ENCODE data around the gene MARCHF10.

The MARCHF10 gene

GRCh38 chr17:62753562-62753961, 54.6 kb downstream of the MARCHF10 start:
- DNase-seq (ENCODE audit: low read depth), result no peak

- no peak for DNase-seq (ENCODE audit: low read depth)
Measured at GRCh38 chr17:62751060-62751691, 56.9 kb downstream of the MARCHF10 start.

GRCh38 chr17:62750631-62751051, 57.5 kb downstream of the MARCHF10 start:
- DNase-seq (ENCODE audit: low read depth), result no peak

- DNase-seq (ENCODE audit: low read depth), result no peak
Measured at GRCh38 chr17:62749926-62750325, 58.2 kb downstream of the MARCHF10 start.

- DNase-seq (ENCODE audit: low read depth), result no peak
Measured at GRCh38 chr17:62746941-62747340, 61.2 kb downstream of the MARCHF10 start.

DNA sequence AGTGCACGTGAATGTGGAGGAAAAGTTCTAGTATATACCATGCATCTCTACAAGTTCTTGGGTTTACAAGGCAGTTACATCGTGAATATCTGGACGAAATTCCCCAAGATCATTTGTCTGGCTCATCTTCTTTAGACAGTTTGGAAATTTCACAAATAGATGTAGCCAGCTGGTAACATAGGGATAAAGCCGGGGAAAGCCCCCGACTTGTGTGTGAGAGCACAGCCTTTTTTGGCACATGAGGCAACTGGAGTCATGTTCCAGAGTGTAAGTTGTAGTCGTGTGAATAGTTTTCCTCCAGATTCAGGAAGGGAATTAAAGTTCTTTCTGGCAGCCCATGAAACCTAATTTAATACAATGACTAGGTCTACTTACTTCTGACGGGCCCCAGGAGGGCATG, 62.3 kb downstream of the MARCHF10 start:
- DNase-seq (ENCODE audit: low read depth), result no peak

DNA sequence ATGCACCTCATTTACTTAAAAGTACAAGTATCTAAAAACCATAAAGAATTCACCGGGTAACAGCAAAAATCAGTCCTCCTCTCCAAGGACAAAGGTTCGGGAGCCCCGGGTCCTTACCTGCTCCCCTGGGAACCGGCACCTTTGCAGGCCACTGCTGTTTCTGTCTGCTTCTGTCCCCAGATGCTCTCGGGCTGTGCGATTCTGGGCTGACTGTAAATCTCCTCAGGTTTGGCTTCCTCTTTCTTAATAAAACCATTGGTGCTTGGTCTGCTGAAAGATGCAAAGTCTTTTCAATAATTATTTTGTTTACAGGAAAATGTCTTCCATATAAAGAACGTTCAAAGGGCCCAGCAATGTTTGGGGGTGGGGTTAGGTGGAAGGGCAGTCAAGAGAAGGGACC, 63.9 kb downstream of the MARCHF10 start:
- no peak for DNase-seq (ENCODE audit: low read depth)

DNA sequence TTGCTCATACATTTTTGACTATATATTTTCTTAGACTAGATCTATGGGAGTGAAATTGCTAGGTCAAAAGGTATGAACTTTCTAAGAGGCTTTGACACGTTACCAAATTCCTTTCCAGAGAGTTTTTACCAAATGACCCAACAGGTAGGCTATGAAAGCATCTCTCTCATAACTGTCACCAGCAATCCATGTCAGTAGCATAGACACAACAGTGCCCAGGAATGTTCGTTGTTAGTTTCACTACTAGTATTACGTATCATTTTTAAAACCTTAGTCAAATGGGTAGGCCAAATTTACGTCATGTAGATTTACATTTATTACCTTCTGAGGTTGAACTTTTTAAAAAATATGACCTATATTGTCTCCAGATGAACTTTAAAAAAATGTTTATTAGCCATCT, 66.8 kb downstream of the MARCHF10 start:
- DNase-seq (ENCODE audit: low read depth), result no peak

DNA sequence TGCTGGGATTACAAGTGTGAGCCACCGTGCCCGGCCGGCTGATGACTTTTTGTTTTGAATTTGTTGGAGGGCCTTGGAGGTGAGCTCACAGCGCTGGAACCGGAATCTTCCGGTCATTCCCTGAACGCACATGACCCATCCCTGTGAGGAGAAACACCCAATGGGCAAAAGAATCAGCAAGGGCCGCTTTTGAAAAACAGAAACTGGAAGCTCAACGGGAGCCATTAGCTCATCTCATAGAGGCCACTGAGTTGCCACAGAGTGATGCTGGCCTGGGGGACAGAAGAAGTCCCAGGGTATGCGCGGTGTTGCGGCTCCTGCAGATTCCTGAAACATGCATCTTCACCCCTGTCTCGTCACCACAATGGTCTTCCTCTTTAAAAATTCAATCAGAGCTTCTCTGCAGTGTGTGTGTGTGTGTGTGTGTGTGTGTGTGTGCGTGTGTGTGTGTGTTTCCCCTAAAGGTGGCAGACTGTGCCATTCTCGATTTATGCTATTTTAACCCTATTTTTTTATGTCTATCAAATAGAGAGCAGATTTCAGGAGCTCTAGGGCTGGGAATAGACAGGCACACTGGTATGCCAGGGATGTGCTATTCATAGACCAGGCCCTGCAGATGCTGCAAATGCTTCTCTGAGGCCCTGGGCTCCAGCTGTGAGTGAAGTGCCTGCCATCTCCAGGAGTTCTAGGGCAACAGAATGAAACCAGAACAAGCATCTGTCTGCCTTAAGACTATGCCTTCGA, 68.3 kb downstream of the MARCHF10 start:
- no peak for DNase-seq (ENCODE audit: low read depth)

GRCh38 chr17:62738281-62738680, 69.8 kb downstream of the MARCHF10 start:
- no peak for DNase-seq (ENCODE audit: low read depth)

- no peak for DNase-seq (ENCODE audit: low read depth)
Measured at GRCh38 chr17:62737513-62737912, 70.6 kb downstream of the MARCHF10 start.

- no peak for DNase-seq (ENCODE audit: low read depth)
Measured at GRCh38 chr17:62735044-62735651, 73.0 kb downstream of the MARCHF10 start.

DNA sequence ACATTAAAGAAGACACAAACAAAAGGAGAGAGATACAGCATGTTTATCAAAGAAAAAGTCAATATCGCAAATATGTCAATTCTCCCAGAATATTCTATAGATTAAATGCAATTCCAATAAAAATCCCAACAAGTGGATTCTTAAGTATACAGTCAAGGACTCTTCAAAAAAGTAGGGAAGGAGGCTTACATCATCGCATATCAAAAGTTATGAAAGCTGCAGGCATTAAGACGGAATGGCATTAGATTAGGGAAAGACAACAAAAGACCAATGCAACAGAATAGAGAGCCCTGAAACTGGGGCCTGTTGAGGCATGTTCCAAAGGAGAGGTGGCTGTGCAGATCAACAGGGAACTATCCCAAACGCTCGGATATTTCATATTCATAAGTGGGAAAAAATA, 76.0 kb downstream of the MARCHF10 start:
- DNase-seq (ENCODE audit: low read depth), result no peak

GRCh38 chr17:62727916-62728672, 80.0 kb downstream of the MARCHF10 start:
- no peak for DNase-seq (ENCODE audit: low read depth)

GRCh38 chr17:62725791-62726249, 82.3 kb downstream of the MARCHF10 start:
- no peak for DNase-seq (ENCODE audit: low read depth)

DNA sequence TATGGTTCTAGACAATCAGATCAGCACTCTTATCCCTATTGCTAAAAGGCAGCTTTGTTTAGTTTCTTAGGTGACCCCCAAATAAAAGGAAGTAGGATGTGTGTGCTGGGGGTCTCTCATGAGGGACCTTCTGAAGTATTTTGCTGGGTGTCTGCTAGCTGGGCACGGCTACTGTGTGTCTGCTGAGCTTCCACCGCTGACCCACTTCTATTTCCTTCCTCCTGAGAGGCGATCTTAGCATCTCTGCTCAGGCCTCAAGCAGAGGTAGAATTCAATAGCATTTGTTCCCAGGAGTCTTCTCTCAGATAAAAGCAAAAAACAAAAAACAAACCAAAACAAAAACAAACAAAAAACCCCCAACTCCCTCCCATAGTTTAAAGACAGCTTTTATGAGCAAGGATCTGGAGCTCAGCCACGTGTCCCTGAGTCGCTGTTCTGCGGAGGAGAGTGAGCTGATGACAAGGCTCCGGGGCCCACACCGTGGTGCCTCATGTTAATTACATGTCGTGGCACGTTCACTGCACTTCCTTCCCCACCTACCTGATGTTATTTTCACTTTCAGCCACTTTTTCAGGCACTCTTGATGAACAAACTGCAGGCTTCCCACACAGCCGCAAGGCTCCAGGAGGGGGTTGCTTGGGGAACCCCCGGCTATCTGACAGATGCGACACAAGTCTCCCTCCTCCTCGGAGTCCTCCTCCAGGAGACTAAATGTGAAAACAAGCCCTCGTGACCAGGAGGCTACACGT, 83.5 kb downstream of the MARCHF10 start:
- DNase-seq (ENCODE audit: low read depth), result peak; percentile 38

GRCh38 chr17:62723842-62724241, 84.3 kb downstream of the MARCHF10 start:
- DNase-seq (ENCODE audit: low read depth), result no peak

DNA sequence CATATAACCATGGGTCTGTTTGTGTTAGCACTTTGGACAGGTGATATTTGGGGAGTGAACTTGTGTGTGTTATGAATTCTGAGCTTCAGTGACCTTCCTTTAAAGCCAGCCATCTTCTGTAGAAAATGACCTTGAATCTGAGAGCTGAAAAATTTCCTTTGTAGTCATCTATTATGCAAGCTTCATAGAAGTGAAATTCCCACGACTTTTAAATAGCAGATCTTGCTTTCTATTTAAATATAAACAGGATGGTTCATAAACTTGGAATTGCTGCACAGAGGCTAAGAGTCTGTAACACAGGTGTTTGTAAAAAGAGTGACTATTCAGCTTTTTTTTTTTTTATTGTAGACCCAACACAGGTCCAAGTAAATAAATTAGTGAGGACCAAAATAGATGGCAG, 85.5 kb downstream of the MARCHF10 start:
- no peak for DNase-seq (ENCODE audit: low read depth)

GRCh38 chr17:62720126-62720850, 87.8 kb downstream of the MARCHF10 start:
- DNase-seq (ENCODE audit: low read depth), result no peak

DNA sequence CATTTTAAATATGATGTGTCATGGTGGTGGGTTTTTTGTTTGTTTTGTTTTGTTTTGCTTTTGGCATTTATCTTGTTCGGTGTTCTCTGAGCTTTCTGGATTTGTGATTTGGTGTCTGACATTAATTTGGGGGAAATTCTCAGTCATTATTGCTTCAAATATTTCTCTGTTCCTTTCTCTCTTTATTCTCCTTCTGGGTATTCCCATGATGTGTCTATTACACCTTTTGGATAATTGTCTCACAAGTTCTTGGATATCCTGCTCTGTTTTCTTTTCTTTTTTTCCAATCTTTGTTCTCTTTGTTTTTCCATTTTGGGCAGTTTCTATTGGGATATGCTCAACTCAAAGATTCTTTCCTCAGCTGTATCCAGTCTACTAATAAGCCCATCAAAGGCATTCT, 88.5 kb downstream of the MARCHF10 start:
- DNase-seq (ENCODE audit: low read depth), result no peak

GRCh38 chr17:62718429-62718828, 89.7 kb downstream of the MARCHF10 start:
- DNase-seq (ENCODE audit: low read depth), result no peak

Data from T-helper 22 cell (primary cell).